Measurements from ENCODE around the gene CNPPD1.

The CNPPD1 gene

DNA sequence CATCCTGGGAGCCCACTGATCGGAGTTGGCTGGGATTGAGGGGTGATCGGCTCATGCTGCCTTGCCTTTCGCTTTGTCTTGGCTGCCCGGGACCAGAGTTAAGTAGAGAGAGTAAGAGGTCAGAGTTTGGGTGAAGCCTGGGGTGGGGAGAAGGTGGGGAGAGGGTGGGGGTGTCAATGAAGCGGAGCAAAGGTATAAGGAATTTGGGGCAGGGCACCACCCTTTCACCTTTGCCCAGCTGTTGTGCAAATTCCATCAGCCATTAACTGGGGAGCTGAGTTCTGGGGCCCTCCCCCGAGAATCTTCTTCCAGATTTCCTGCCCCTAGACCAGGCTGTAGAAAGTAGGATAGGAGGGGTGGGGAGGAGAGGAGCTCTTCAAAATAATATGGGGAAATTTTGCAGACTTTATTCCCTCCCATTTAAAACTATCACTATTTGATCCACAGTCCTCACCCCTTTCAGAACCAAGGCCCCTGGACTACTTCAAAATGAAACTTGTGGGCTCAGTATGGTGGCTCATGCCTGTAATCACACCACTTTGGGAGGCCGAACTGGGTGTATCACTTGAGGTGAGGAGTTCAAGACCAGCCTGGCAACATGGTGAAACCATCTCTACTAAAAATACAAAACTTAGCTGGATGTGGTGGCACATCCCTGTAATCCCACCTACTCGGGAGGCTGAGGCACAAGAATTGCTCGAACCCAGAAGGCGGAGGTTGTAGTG, 6.6 kb downstream of the CNPPD1 start, which contains the start of gene SLC23A3:
SLC23A3 (minus strand) TSS at position 100 of the 725 bp plus-strand sequence; CDS start at position 55, 45 bp downstream.
- Histone ChIP-seq H3K79me1 (ENCODE audit: low read length) (no peaks in the 10 kb centered on the region), H2BK120ac (ENCODE audit: low read depth, low read length) (no peak within 1 kb of the TSS), H3K27ac (ENCODE audit: low read depth, low read length) (no peak within 1 kb of the TSS), H3K4me1 (ENCODE audit: control insufficient read depth, low read depth, low read length) (no peaks in the 10 kb centered on the region), H3K79me2 (ENCODE audit: control insufficient read depth, insufficient read depth, low read length) (no peaks in the 10 kb centered on the region), H4K8ac (ENCODE audit: low read depth, low read length) (no peak within 1 kb of the TSS), H2BK5ac (ENCODE audit: low read length) (no peak within 1 kb of the TSS), H3K27me3 (ENCODE audit: insufficient read depth, low read length, poor library complexity) (no peaks in the 10 kb centered on the region), H3K23ac (ENCODE audit: low read length) (no peak within 1 kb of the TSS), H2AK5ac (ENCODE audit: low read length) (no peak within 1 kb of the TSS), H3K36me3 (ENCODE audit: control insufficient read depth, insufficient read depth, low read length) (no peaks in the 10 kb centered on the region), H3K9ac (ENCODE audit: low read length) (no peak within 1 kb of the TSS), H3K4ac (ENCODE audit: low read depth, low read length) (no peak within 1 kb of the TSS), H2BK15ac (replicated peaks; ENCODE audit: low read depth) (no peak within 1 kb of the TSS), H3K4me2 (ENCODE audit: low read length) (no peak within 1 kb of the TSS), H3K4me3 (ENCODE audit: low read length) (no peak within 1 kb of the TSS), H4K5ac (ENCODE audit: low read length) (no peak within 1 kb of the TSS), H3K56ac (ENCODE audit: low read length) (no peak within 1 kb of the TSS), H3K18ac (ENCODE audit: low read length) (no peak within 1 kb of the TSS)
- no CpG with 5 or more reads among the region's 10 CpGs for WGBS (ENCODE audit: extremely low coverage, insufficient coverage, low lambda C conversion rate)
- DNase-seq, result no peak

DNA sequence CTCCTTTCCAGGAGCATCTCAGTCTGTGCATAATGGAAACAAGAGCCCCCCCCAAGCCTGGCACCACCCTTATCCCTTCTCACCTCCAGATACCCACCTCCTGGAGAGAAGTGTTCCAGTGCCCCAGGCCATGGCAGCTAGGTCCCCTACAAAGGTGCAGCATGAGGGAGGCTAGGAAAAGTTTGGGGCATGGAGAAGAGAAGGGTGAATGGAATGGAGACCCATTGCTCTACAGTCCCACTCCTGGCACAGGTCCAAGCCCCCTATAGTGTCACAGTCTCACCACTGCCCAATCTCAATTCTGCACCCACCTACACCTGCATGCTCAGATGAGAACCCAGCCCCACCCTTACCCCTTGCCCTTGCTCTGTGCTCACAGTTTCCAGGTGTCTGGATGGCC, 7.8 kb downstream of the CNPPD1 start:
- H3K27me3 ChIP-seq (ENCODE audit: insufficient read depth, low read length, poor library complexity), result no peaks in the 10 kb centered on the region
- H2AK5ac ChIP-seq (ENCODE audit: low read length), result no peak overlapping the region
- H3K23ac ChIP-seq (ENCODE audit: low read length), result no peak overlapping the region
- H3K18ac ChIP-seq (ENCODE audit: low read length), result no peak overlapping the region
- H3K56ac ChIP-seq (ENCODE audit: low read length), result no peak overlapping the region
- H3K79me1 ChIP-seq (ENCODE audit: low read length), result no peaks in the 10 kb centered on the region
- no peaks in the 10 kb centered on the region for H3K79me2 ChIP-seq (ENCODE audit: control insufficient read depth, insufficient read depth, low read length)
- no peak overlapping the region for H2BK120ac ChIP-seq (ENCODE audit: low read depth, low read length)
- H3K4ac ChIP-seq (ENCODE audit: low read depth, low read length), result no peak overlapping the region
- DNase-seq, result no peak
- no peak overlapping the region for H2BK5ac ChIP-seq (ENCODE audit: low read length)
- no peak overlapping the region for H3K27ac ChIP-seq (ENCODE audit: low read depth, low read length)
- H3K36me3 ChIP-seq (ENCODE audit: control insufficient read depth, insufficient read depth, low read length), result no peaks in the 10 kb centered on the region
- H4K5ac ChIP-seq (ENCODE audit: low read length), result no peak overlapping the region
- H4K8ac ChIP-seq (ENCODE audit: low read depth, low read length), result no peak overlapping the region
- H3K4me2 ChIP-seq (ENCODE audit: low read length), result no peak overlapping the region
- H3K4me1 ChIP-seq (ENCODE audit: control insufficient read depth, low read depth, low read length), result no peaks in the 10 kb centered on the region
- no peak overlapping the region for H3K4me3 ChIP-seq (ENCODE audit: low read length)
- no peak overlapping the region for H2BK15ac ChIP-seq (replicated peaks; ENCODE audit: low read depth)
- no peak overlapping the region for H3K9ac ChIP-seq (ENCODE audit: low read length)

DNA sequence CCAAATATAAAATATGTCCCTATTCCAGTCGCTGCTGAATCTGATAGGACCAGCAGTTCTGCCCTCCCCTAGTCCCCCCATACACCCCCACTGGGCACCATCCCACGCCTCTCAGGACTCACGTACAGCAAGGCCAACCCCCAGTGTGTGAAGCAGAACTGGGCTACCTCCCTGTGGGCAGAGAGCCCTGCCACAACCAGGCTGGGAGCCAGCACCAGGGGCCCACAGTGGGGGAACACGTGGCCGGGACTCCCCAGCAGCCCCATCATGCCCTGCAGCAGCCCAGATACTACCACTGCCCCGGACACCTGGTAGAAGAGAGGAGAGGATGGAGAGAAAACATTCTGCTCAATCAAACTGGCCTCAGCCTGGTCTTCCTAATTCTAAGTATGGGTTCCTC, 8.2 kb downstream of the CNPPD1 start:
- H3K79me1 ChIP-seq (ENCODE audit: low read length), result no peaks in the 10 kb centered on the region
- H3K23ac ChIP-seq (ENCODE audit: low read length), result no peak overlapping the region
- no peak overlapping the region for H3K9ac ChIP-seq (ENCODE audit: low read length)
- H3K4me2 ChIP-seq (ENCODE audit: low read length), result no peak overlapping the region
- no peak overlapping the region for H4K5ac ChIP-seq (ENCODE audit: low read length)
- no peak overlapping the region for H2AK5ac ChIP-seq (ENCODE audit: low read length)
- no peak overlapping the region for H3K56ac ChIP-seq (ENCODE audit: low read length)
- H3K4ac ChIP-seq (ENCODE audit: low read depth, low read length), result no peak overlapping the region
- H2BK15ac ChIP-seq (replicated peaks; ENCODE audit: low read depth), result no peak overlapping the region
- no peaks in the 10 kb centered on the region for H3K36me3 ChIP-seq (ENCODE audit: control insufficient read depth, insufficient read depth, low read length)
- no peak for DNase-seq
- H2BK120ac ChIP-seq (ENCODE audit: low read depth, low read length), result no peak overlapping the region
- H3K27ac ChIP-seq (ENCODE audit: low read depth, low read length), result no peak overlapping the region
- H3K79me2 ChIP-seq (ENCODE audit: control insufficient read depth, insufficient read depth, low read length), result no peaks in the 10 kb centered on the region
- H4K8ac ChIP-seq (ENCODE audit: low read depth, low read length), result no peak overlapping the region
- WGBS (ENCODE audit: extremely low coverage, insufficient coverage, low lambda C conversion rate), result no CpG with 5 or more reads among the region's 6 CpGs
- H3K27me3 ChIP-seq (ENCODE audit: insufficient read depth, low read length, poor library complexity), result no peaks in the 10 kb centered on the region
- H3K18ac ChIP-seq (ENCODE audit: low read length), result no peak overlapping the region
- no peak overlapping the region for H3K4me3 ChIP-seq (ENCODE audit: low read length)
- H2BK5ac ChIP-seq (ENCODE audit: low read length), result no peak overlapping the region
- H3K4me1 ChIP-seq (ENCODE audit: control insufficient read depth, low read depth, low read length), result no peaks in the 10 kb centered on the region

DNA sequence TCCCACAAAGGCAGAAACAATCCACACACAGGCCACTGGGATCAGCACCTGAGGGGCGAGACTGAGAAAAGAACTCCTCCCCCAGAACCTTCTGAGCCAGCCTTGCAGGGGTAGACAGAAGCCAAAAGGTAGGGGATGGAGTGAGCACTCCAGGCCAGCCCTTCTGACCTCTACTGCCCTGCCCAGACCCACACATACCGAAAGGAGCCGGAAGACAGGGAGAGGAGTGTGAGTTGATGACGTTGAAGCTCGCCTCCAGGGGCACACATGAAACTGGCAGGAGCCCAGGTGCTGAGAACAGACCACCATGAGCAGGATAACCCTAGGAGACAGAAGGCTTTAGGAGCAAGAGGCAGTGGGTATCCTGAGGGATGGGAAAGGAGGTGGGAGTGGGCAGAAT, 8.7 kb downstream of the CNPPD1 start:
- H3K27me3 ChIP-seq (ENCODE audit: insufficient read depth, low read length, poor library complexity), result no peaks in the 10 kb centered on the region
- H2BK5ac ChIP-seq (ENCODE audit: low read length), result no peak overlapping the region
- DNase-seq, result no peak
- H3K56ac ChIP-seq (ENCODE audit: low read length), result no peak overlapping the region
- H4K8ac ChIP-seq (ENCODE audit: low read depth, low read length), result no peak overlapping the region
- no peak overlapping the region for H2AK5ac ChIP-seq (ENCODE audit: low read length)
- WGBS (ENCODE audit: extremely low coverage, insufficient coverage, low lambda C conversion rate), result no CpG with 5 or more reads among the region's 5 CpGs
- H3K4ac ChIP-seq (ENCODE audit: low read depth, low read length), result no peak overlapping the region
- no peak overlapping the region for H3K18ac ChIP-seq (ENCODE audit: low read length)
- no peak overlapping the region for H3K4me2 ChIP-seq (ENCODE audit: low read length)
- H3K27ac ChIP-seq (ENCODE audit: low read depth, low read length), result no peak overlapping the region
- no peak overlapping the region for H3K4me3 ChIP-seq (ENCODE audit: low read length)
- no peak overlapping the region for H2BK15ac ChIP-seq (replicated peaks; ENCODE audit: low read depth)
- no peaks in the 10 kb centered on the region for H3K79me2 ChIP-seq (ENCODE audit: control insufficient read depth, insufficient read depth, low read length)
- no peak overlapping the region for H3K23ac ChIP-seq (ENCODE audit: low read length)
- H3K36me3 ChIP-seq (ENCODE audit: control insufficient read depth, insufficient read depth, low read length), result no peaks in the 10 kb centered on the region
- no peak overlapping the region for H2BK120ac ChIP-seq (ENCODE audit: low read depth, low read length)
- no peak overlapping the region for H3K9ac ChIP-seq (ENCODE audit: low read length)
- H4K5ac ChIP-seq (ENCODE audit: low read length), result no peak overlapping the region
- H3K4me1 ChIP-seq (ENCODE audit: control insufficient read depth, low read depth, low read length), result no peaks in the 10 kb centered on the region
- no peaks in the 10 kb centered on the region for H3K79me1 ChIP-seq (ENCODE audit: low read length)

DNA sequence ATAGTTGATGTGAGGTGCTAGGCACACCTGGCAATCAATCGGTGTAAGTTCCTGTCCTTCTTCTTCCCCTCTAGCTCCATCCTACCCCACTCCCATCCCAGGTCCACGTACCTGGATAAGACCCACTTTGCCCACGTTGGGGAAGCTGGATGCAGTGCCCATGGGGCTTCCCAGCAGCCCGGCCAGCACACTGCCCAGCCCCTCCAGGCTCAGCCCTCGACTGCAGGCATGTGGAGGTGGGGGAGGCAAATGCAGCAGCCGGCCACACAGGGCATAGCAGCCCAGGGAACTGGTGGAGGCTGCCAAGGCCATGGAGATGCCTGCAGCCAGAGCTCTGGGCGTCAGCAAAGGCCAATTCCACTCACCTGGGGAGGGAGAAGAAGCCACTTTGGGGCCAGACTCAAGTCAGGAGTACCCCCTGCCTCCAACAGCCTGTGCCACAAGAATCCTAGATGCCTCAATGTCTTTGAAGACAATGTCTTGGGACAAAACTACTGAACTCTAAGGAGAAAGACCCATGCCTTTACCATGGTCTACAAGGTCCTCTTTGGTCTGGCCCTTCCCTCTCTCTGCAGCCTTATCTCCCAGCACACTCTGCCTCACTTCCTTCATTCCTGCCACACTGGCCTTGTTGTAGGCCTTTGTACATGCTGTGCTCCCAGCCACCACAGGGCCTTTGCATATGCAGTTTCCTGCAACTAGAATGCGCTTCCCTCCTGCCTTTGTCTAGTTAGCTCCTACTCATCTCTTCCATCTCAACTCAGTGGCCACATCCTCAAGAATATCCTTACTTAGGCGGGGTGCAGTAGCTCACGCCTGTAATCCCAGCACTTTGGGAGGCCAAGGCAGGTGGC, 11.4 kb downstream of the CNPPD1 start:
- no peaks in the 10 kb centered on the region for H3K79me2 ChIP-seq (ENCODE audit: control insufficient read depth, insufficient read depth, low read length)
- no peak overlapping the region for H2BK15ac ChIP-seq (replicated peaks; ENCODE audit: low read depth)
- no peak overlapping the region for H4K5ac ChIP-seq (ENCODE audit: low read length)
- no peak for DNase-seq
- H2BK5ac ChIP-seq (ENCODE audit: low read length), result no peak overlapping the region
- H3K23ac ChIP-seq (ENCODE audit: low read length), result no peak overlapping the region
- WGBS (ENCODE audit: extremely low coverage, insufficient coverage, low lambda C conversion rate), result no CpG with 5 or more reads among the region's 10 CpGs
- no peak overlapping the region for H3K27ac ChIP-seq (ENCODE audit: low read depth, low read length)
- no peaks in the 10 kb centered on the region for H3K79me1 ChIP-seq (ENCODE audit: low read length)
- no peak overlapping the region for H3K4me3 ChIP-seq (ENCODE audit: low read length)
- no peak overlapping the region for H2BK120ac ChIP-seq (ENCODE audit: low read depth, low read length)
- peaks cover 3% of the 10 kb centered on the region for H3K4me1 ChIP-seq (ENCODE audit: control insufficient read depth, low read depth, low read length)
- H4K8ac ChIP-seq (ENCODE audit: low read depth, low read length), result no peak overlapping the region
- H3K27me3 ChIP-seq (ENCODE audit: insufficient read depth, low read length, poor library complexity), result no peaks in the 10 kb centered on the region
- no peak overlapping the region for H3K18ac ChIP-seq (ENCODE audit: low read length)
- no peak overlapping the region for H3K9ac ChIP-seq (ENCODE audit: low read length)
- H3K36me3 ChIP-seq (ENCODE audit: control insufficient read depth, insufficient read depth, low read length), result no peaks in the 10 kb centered on the region
- no peak overlapping the region for H3K4ac ChIP-seq (ENCODE audit: low read depth, low read length)
- H3K4me2 ChIP-seq (ENCODE audit: low read length), result no peak overlapping the region
- no peak overlapping the region for H2AK5ac ChIP-seq (ENCODE audit: low read length)
- H3K56ac ChIP-seq (ENCODE audit: low read length), result no peak overlapping the region

Data from mesendoderm (in vitro differentiated cells).